ENCODE measurements around the gene SLC39A13. TPM values are rescaled to one million over a fixed set of nuclear protein-coding genes. Genes with fewer than 3 reads are reported as not detected.

The SLC39A13 gene
- total RNA-seq, 1 donor from 2014 or later = 49.7 TPM

- DNase-seq (ENCODE audit: low spot score) = no peak
Measured at GRCh38 chr11:47400768-47401279, 7.6 kb upstream of the SLC39A13 start.

- DNase-seq (ENCODE audit: low spot score) = no peak
Measured at GRCh38 chr11:47403135-47403534, 5.3 kb upstream of the SLC39A13 start.

DNA sequence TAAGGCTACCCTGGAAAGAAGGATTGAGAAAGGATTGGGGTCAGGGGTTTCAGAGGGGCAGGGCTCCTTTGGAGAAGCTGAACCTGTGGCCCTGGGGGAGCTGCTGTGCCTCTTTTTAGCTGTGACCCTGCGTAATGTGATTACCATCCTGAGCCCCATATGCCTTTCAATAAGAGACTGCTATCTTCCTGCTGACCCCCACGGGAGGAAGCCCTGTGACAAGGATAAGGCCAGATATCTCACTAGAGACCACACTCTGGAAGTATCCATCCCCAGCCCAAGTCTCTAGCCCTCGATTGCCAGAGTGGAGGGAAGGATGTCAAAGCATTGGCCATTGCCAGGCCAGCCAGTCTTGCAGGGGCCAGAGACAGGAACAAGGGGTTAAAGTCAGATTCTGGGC lies 4.8 kb upstream of the SLC39A13 start:
- no peak for DNase-seq (ENCODE audit: low spot score)

GRCh38 chr11:47406896-47407745 lies 1.3 kb upstream of the SLC39A13 start:
- DNase-seq (ENCODE audit: low spot score) = no peak

DNA sequence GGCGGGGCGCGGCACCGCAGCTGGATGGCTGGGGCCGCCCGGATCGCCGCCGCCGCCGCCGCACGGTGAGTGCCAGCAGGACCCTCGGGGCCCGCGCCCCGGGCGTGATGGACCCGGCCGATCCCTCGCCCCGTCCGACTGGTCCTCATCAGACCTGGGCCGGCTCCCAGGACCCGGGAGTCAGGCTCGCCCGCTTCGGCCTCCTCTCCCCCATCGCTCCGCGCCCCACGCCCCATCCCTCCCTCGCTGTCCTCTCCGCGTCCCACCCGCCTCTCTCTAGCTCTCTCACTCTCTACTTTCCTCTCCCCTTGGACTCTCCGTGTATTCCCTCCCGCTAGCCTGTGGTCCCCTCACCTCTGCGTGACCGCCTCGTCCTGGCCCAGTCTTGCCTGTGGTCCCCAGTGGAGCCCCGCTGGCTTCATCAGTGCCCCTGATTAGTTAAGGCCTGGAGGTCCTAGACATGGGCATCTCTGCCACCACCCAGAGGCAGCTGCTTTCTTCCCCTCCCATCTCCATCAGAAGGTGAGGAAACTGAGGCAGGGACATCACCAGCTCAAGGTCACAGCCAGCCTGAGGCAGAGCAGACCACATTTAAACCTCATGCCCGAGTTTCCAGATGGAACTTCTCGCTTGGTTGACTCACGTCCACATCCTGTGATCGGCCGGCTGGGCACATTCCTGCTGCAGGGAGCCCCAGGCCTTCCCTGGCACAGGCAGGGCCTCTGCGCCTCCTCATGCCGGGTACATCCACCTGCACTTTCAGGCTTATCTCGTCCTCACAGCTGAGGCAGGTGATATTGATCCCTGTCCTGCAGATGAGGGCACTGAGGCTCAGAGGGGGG lies 429 bp downstream of the SLC39A13 start:
- no peak for DNase-seq (ENCODE audit: low spot score)

- no peak for DNase-seq (ENCODE audit: low spot score)
Measured at GRCh38 chr11:47409440-47410369, 1.3 kb downstream of the SLC39A13 start.

DNA sequence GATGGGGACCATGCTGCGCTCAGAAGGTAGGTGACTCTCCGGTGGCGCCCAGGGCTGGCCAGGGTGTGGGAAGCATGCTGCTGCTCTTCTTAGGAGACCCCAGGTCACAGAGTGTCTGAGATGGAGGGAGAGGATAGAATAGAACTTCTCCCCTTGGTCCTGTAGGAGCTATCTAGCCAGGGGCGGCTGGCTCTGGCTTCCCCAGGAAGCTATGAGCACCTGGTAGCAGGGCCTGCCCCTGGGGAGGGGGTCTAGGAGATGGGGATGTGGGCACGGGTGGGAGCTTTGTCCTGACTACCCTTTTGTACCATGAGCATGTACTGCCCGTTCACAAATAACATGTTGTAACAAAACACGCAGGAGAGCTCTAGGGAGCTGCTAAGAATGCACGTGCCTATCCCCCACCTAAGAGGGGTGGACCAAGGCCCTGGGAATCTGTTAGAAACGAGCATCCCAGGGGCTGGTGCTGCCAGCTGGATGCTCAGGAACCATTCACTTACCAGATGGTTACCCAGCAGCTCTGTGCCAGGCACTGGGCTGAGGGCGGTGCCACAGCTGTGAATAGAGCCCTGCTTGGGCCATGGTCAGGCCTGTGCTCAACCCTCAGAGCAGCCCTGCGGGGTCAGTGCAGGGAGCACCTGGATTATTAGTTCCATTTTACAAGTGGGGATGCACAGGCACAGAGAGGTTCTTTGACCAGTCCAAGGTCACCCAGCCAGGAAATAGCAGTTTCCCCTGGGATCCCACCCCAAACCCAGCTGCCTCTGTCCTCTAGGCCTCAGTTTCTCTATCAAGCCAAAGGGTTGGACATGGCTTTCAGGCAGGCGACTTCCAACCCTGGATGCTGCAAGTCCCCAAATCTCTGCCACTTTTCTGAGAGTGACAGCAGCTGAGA lies 2.2 kb downstream of the SLC39A13 start:
- no peak for DNase-seq (ENCODE audit: low spot score)

GRCh38 chr11:47411884-47412746 lies 3.7 kb downstream of the SLC39A13 start:
- DNase-seq (ENCODE audit: low spot score) = no peak

DNA sequence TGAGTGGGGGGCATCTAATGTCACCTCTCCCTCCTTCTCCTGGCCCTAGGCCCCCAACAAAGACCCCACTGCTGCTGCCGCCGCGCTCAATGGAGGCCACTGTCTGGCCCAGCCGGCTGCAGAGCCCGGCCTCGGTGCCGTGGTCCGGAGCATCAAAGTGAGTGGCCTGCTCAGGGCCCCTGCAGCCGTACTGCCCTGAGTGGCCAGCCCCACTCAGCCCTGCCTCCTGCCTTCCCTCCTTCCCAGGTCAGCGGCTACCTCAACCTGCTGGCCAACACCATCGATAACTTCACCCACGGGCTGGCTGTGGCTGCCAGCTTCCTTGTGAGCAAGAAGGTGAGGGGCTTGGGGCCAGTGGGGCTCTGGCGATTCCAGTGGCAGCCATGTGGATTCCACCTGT lies 5.0 kb downstream of the SLC39A13 start:
- DNase-seq (ENCODE audit: low spot score) = no peak

GRCh38 chr11:47413908-47414684 lies 5.7 kb downstream of the SLC39A13 start:
- no peak for DNase-seq (ENCODE audit: low spot score)

DNA sequence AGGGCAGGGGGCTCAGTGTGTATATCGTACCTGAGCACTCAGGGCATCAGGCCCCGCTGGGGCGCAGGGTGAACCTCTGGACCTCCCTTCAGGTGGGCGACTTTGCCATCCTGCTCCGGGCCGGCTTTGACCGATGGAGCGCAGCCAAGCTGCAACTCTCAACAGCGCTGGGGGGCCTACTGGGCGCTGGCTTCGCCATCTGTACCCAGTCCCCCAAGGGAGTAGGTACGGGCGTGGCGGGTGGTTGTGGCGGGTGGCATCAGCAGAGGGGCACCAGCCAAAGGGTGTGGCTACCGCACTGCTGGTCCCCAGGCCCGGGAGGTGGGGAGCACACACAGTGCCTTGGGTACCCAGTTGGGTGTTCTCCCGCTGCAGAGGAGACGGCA lies 6.3 kb downstream of the SLC39A13 start:
- no peak for DNase-seq (ENCODE audit: low spot score)

DNA sequence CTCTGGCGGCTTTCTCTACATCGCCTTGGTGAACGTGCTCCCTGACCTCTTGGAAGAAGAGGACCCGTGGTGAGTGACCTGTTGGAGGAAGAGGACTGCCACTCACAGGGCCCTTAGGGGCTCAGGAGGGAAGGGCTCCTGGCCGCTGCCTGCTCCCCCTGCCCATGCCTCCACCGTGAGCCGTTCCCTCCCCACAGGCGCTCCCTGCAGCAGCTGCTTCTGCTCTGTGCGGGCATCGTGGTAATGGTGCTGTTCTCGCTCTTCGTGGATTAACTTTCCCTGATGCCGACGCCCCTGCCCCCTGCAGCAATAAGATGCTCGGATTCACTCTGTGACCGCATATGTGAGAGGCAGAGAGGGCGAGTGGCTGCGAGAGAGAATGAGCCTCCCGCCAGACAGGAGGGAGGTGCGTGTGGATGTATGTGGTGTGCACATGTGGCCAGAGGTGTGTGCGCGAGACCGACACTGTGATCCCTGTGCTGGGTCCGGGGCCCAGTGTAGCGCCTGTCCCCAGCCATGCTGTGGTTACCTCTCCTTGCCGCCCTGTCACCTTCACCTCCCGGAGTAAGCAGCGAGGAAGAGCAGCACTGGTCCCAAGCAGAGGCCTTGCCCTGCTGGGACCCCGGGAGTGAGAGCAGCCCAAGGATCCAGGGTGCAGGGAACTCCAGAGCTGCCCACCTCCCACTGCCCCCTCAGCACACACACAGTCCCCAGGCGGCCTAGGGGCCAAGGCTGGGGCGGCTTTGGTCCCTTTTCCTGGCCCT lies 6.9 kb downstream of the SLC39A13 start:
- no peak for DNase-seq (ENCODE audit: low spot score)

DNA sequence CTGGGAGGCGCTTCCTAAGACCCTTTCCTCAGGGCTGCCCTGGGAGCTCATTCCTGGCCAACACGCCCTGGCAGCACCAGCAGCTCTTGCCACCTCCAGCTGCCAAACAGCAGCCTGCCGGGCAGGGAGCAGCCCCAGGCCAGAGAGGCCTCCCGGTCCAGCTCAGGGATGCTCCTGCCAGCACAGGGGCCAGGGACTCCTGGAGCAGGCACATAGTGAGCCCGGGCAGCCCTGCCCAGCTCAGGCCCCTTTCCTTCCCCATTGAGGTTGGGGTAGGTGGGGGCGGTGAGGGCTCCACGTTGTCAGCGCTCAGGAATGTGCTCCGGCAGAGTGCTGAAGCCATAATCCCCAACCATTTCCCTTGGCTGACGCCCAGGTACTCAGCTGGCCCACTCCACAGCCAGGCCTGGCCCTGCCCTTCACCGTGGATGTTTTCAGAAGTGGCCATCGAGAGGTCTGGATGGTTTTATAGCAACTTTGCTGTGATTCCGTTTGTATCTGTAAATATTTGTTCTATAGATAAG lies 7.6 kb downstream of the SLC39A13 start:
- no peak for DNase-seq (ENCODE audit: low spot score)

DNA sequence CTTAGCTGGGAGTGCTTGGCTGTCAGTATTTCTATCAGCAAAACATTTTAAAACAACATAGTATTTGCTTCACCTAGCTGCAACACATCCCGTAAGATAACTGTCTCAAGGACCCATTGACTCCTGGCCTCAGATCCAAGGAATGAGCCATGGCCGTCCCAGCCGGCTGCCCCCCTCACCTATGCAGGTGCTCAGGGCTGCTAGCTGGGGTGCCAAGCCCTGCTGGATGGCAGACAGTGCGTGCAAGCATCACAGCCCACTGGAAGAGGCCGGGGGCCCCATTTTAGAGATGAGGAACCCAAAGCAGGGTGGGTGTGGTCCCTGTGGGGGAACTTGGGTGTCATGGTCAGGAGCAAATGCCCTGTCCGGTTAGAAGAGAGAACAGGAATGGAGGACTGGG lies 9.3 kb downstream of the SLC39A13 start:
- no peak for DNase-seq (ENCODE audit: low spot score)

- no peak for DNase-seq (ENCODE audit: low spot score)
Measured at GRCh38 chr11:47418454-47419259, 10.3 kb downstream of the SLC39A13 start.

DNA sequence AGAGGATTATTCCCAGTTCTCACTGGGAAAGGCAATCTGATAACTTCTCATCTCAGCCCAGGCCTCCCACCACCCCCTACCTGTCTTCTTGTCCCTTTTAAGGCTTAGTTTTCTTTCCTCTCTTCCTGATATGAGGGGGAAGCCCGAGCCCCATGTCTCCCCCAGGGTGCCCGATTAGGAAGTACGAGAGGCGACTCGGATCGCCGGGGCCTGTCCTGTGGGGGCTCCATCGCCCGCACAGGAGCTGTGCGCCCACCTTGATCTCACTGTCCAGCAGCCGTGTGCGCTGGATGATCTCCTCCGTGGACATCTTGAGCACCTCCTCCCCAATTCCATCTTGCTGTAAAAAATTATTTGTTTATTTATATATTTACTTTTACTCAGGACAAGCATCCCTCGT lies 17.2 kb downstream of the SLC39A13 start:
- no peak for DNase-seq (ENCODE audit: low spot score)

All from mesenteric fat pad (tissue), 1 donor.